DMS79 (cell line): ENCODE measurements around the gene TMEM151A.

Source experiments
- DNase-seq: peaks from one replicate; lab custom pipeline; 2025; lab: John Stamatoyannopoulos, UW

Gene TMEM151A

GRCh38 chr11:66324664-66325063 lies 33.0 kb downstream of the TMEM151A start:
- no peak for DNase-seq

GRCh38 chr11:66325263-66325671 lies 33.6 kb downstream of the TMEM151A start:
- no peak for DNase-seq

GRCh38 chr11:66326261-66327111 lies 34.8 kb downstream of the TMEM151A start:
- DNase-seq: no peak

GRCh38 chr11:66327171-66328030 lies 35.7 kb downstream of the TMEM151A start:
- DNase-seq: no peak

GRCh38 chr11:66328031-66328301 lies 36.3 kb downstream of the TMEM151A start:
- DNase-seq: no peak

GRCh38 chr11:66328302-66329144 lies 36.8 kb downstream of the TMEM151A start:
- peak; percentile 35 for DNase-seq

- no peak for DNase-seq
Observed at GRCh38 chr11:66329165-66329673, 37.5 kb downstream of the TMEM151A start.

- no peak for DNase-seq
Observed at GRCh38 chr11:66330931-66331330, 39.2 kb downstream of the TMEM151A start.

GRCh38 chr11:66331542-66332370 lies 40.1 kb downstream of the TMEM151A start:
- DNase-seq: no peak

GRCh38 chr11:66332371-66333219 lies 40.9 kb downstream of the TMEM151A start:
- no peak for DNase-seq

GRCh38 chr11:66333220-66333877 lies 41.7 kb downstream of the TMEM151A start:
- DNase-seq: no peak

- no peak for DNase-seq
Observed at GRCh38 chr11:66333896-66334604, 42.4 kb downstream of the TMEM151A start.

- no peak for DNase-seq
Observed at GRCh38 chr11:66334605-66335442, 43.1 kb downstream of the TMEM151A start.

GRCh38 chr11:66335531-66336233 lies 44.0 kb downstream of the TMEM151A start:
- DNase-seq: peak; percentile 9

- no peak for DNase-seq
Observed at GRCh38 chr11:66336234-66337102, 44.8 kb downstream of the TMEM151A start, which contains the start of gene RIN1. Gene RIN1 (minus strand): TSS chr11:66336434. CDS start chr11:66336402, 32 bp downstream.
